DOHH2 (cell line): ENCODE data around the gene ADTRP.

ENCODE experiments used
- H3F3A ChIP-seq: fragments of 200-600 bp; sonication (generic), shearing (Covaris generic); 2 replicates; pipeline ENCODE4 v1.6.0; 2016; ENCODE audit warnings: antibody characterized with exemption, mild to moderate bottlenecking; ENCODE audit not compliant: control insufficient read depth, insufficient read depth
- H3K27ac ChIP-seq: fragments of 200-600 bp; sonication (generic); 2 replicates; pipeline ENCODE4 v1.5.1; 2014; ENCODE audit warnings: low read depth, mild to moderate bottlenecking, low read length, moderate library complexity
- H3K27me3 ChIP-seq: fragments of 200-600 bp; sonication (generic); 2 replicates; pipeline ENCODE4 v1.6.1; 2014; ENCODE audit warnings: mild to moderate bottlenecking, low read length, mixed read lengths; ENCODE audit not compliant: control insufficient read depth
- H3K36me3 ChIP-seq: fragments of 200-600 bp; sonication (generic); 2 replicates; pipeline ENCODE4 v1.6.1; 2014; ENCODE audit warnings: mild to moderate bottlenecking, low read length, moderate library complexity, mixed read lengths; ENCODE audit not compliant: control insufficient read depth
- H3K4me1 ChIP-seq: fragments of 200-600 bp; sonication (generic); 2 replicates; pipeline ENCODE4 v1.6.1; 2014; ENCODE audit warnings: mild to moderate bottlenecking, low read length, mixed read lengths; ENCODE audit not compliant: control insufficient read depth
- H3K4me2 ChIP-seq: fragments of 200-600 bp; sonication (generic); 2 replicates; pipeline ENCODE4 v1.6.0; 2014; ENCODE audit warnings: mild to moderate bottlenecking, low read length, moderate library complexity
- H3K4me3 ChIP-seq: fragments of 200-600 bp; sonication (generic); 2 replicates; pipeline ENCODE4 v1.5.1; 2014; ENCODE audit warnings: mild to moderate bottlenecking, low read length, mixed read lengths
- H3K79me2 ChIP-seq: fragments of 200-600 bp; sonication (generic); 2 replicates; pipeline ENCODE4 v1.6.1; 2014; ENCODE audit warnings: mild to moderate bottlenecking, low read length, mixed read lengths; ENCODE audit not compliant: control insufficient read depth
- H3K9me2 ChIP-seq: fragments of 200-600 bp; sonication (generic); replicated peaks from 2 replicates; pipeline ENCODE4 v1.6.1; 2014; ENCODE audit warnings: mild to moderate bottlenecking, low read length, mixed read lengths; ENCODE audit not compliant: control insufficient read depth
- H3K9me3 ChIP-seq: fragments of 200-600 bp; sonication (generic); 2 replicates; pipeline ENCODE4 v1.6.1; 2014; ENCODE audit warnings: antibody characterized with exemption, low read length, mixed read lengths; ENCODE audit not compliant: control insufficient read depth, insufficient read depth
- H4K20me1 ChIP-seq: fragments of 200-600 bp; sonication (generic); 2 replicates; pipeline ENCODE4 v1.6.0; 2014; ENCODE audit warnings: low read depth, mild to moderate bottlenecking, antibody characterized with exemption, low read length, moderate library complexity; ENCODE audit not compliant: control insufficient read depth, insufficient read depth
- EZH2phosphoT487 ChIP-seq: fragments of 200-600 bp; sonication (generic); IDR thresholded peaks from 2 replicates; pipeline ENCODE4 v1.6.1; 2017; ENCODE audit warnings: borderline replicate concordance, mild to moderate bottlenecking, antibody characterized with exemption, low read length, moderate library complexity, mixed read lengths
- TF ChIP-seq, protein P1 (sequence below): fragments of 200-600 bp; sonication (generic); IDR thresholded peaks from one replicate; pipeline ENCODE4 v1.5.1; 2014; ENCODE audit warnings: antibody characterized with exemption, mild to moderate bottlenecking, low read depth, low read length; ENCODE audit not compliant: poor library complexity, severe bottlenecking

Gene ADTRP

DNA sequence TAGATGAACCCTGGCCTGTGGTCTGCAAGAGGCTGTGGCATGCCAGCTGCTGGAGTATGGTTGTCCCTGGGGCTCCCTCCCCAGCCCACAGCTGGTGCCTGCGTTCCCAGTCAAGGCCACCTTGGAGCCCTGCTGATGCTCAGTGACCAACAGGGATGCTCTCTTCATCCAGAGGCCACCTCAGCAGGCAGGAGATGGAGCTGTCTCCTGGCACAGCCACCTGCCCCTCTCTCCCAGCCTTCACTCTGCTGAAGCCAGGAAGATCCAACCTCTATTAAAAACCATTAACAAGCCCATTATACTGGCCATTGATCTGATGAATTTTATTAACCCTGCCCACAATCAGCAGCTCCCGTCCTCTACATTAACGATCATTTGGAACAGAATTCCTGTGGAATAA, 40.4 kb downstream of the ADTRP start:
- H3K9me3 ChIP-seq: no peaks in the 10 kb centered on the region
- no peak overlapping the region for H3K4me3 ChIP-seq
- no peak for TF ChIP-seq EZH2phosphoT487
- TF ChIP-seq, protein P1, sequence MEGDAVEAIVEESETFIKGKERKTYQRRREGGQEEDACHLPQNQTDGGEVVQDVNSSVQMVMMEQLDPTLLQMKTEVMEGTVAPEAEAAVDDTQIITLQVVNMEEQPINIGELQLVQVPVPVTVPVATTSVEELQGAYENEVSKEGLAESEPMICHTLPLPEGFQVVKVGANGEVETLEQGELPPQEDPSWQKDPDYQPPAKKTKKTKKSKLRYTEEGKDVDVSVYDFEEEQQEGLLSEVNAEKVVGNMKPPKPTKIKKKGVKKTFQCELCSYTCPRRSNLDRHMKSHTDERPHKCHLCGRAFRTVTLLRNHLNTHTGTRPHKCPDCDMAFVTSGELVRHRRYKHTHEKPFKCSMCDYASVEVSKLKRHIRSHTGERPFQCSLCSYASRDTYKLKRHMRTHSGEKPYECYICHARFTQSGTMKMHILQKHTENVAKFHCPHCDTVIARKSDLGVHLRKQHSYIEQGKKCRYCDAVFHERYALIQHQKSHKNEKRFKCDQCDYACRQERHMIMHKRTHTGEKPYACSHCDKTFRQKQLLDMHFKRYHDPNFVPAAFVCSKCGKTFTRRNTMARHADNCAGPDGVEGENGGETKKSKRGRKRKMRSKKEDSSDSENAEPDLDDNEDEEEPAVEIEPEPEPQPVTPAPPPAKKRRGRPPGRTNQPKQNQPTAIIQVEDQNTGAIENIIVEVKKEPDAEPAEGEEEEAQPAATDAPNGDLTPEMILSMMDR: no peak
- no peaks in the 10 kb centered on the region for H3K4me1 ChIP-seq
- no peak overlapping the region for H3K27ac ChIP-seq
- no peaks in the 10 kb centered on the region for H3K79me2 ChIP-seq
- H3F3A ChIP-seq: no peaks in the 10 kb centered on the region
- H4K20me1 ChIP-seq: no peaks in the 10 kb centered on the region
- H3K4me2 ChIP-seq: no peak overlapping the region
- H3K27me3 ChIP-seq: peaks cover 17% of the 10 kb centered on the region
- no peaks in the 10 kb centered on the region for H3K9me2 ChIP-seq
- H3K36me3 ChIP-seq: no peaks in the 10 kb centered on the region

DNA sequence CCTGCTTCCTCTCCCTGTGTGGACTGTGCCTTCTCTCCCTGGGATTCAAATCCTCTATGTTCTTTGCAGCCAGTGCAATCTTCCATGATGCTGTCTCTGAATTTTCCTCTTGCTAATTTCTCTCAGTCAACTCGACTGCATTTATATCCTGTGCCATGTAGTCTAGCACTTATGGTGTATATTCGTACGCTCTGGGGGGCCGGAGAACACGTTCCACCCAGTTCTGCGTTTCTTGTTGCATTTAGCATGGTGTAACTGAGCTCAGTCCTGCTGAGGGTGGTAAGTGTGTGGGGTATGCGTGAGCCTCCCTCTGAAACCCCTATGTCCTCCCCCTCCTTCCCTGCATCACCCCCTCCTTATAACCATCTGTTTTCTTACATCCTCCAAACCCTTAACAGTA, 42.0 kb downstream of the ADTRP start:
- Histone ChIP-seq H3K9me3 (no peaks in the 10 kb centered on the region), H3K4me1 (no peaks in the 10 kb centered on the region), H3K9me2 (no peaks in the 10 kb centered on the region), H3K27ac (no peak overlapping the region), H3K79me2 (no peaks in the 10 kb centered on the region), H3K27me3 (peaks cover 30% of the 10 kb centered on the region), H3K4me3 (no peak overlapping the region), H3K36me3 (no peaks in the 10 kb centered on the region), H3F3A (no peaks in the 10 kb centered on the region), H4K20me1 (no peaks in the 10 kb centered on the region), H3K4me2 (no peak overlapping the region)
- TF ChIP-seq, protein P1: no peak
- no peak for TF ChIP-seq EZH2phosphoT487

DNA sequence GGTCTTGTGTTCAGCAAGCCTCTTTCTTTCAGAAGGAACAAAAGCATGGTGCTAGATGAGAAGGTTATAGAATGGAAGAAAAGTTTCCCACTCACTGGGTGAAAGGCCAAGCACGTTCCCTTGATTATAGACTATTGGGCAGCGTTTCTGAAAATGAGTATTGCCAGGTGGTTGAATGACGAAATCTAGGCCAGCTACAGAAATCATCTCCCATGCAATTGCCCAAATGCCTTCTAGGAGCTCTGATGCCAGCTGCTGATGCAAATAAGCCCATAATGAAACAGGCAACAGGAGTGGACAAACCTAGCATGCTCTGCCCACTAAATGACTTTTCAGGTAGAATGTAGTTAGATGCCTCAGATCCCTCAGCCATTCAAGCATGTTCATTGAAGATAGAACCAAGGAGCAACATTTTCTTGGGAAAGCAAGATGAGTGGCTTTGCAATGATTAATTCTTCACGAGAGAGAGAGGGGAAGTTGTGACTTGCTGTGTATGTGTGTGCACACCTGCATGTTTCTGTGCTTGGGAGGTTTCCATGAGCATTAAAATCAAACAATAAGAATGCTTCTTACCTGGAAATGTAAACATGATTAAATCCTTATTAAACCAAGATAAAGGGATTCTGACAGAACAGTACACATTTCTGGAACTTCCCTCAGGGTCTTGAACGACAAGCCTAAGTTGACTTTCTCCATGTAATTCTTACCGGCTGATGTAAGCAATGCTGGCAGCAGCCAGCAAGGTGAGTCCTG, 43.6 kb downstream of the ADTRP start:
- Histone ChIP-seq H3K4me2 (no peak overlapping the region), H3K4me1 (no peaks in the 10 kb centered on the region), H3F3A (no peaks in the 10 kb centered on the region), H3K27ac (no peak overlapping the region), H3K4me3 (no peak overlapping the region), H4K20me1 (no peaks in the 10 kb centered on the region), H3K9me3 (no peaks in the 10 kb centered on the region), H3K79me2 (no peaks in the 10 kb centered on the region), H3K36me3 (no peaks in the 10 kb centered on the region), H3K27me3 (peaks cover 27% of the 10 kb centered on the region), H3K9me2 (no peaks in the 10 kb centered on the region)
- TF ChIP-seq, protein P1: no peak
- no peak for TF ChIP-seq EZH2phosphoT487
